HG03103 (cell line): ENCODE measurements around the gene PRRT1.
"Not testable (repeated sequence)": the region's sequence is repeated elsewhere in the genome, so short reads cannot be mapped to it uniquely, and the experiment has no call there.

Source experiments
- ATAC-seq: cut with Tn5 transposase; IDR thresholded peaks from one replicate; pipeline ENCODE4 v1.9.1; 2021; ENCODE audit warnings: low read depth; ENCODE audit not compliant: unreplicated experiment

The PRRT1 gene

DNA sequence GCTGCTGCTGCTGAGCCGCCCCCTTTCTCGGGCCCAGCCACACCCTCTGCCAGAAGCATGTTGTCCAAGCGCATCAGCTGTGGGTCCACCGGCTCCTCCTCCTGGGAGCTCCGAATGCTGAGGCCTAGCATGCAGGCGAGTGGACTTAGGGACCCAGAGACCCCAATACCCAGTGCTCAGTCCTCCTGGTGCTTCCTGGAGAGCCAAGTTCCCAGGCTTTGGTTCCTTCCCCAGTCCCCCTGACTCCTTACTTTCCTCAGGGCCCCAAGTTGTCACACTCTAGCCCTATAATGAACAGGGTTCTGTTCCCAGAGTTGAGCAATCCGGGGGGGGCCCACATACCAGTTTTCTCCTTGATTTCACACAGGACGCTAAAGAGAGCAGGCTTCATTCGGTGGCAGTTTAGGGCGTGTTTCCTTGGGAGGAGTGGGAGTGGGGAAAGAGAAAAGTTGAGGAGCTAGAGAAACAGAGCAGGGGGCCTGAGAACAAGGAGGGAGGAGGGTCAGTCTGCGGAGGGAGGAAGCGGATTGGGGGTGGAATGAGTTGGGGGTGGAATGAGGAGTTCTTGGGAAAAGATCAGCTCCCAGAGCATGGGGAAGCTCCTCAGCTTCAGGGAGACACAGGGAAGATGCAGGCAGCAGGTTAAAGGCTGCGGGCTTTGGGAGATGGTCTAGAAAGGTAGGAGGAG lies 36.8 kb upstream of the PRRT1 start:
- no peak for ATAC-seq

- not testable (repeated sequence) for ATAC-seq
Measured at GRCh38 chr6:32187725-32188380, 36.1 kb upstream of the PRRT1 start.

- ATAC-seq: no peak
Measured at GRCh38 chr6:32187009-32187709, 35.4 kb upstream of the PRRT1 start.

DNA sequence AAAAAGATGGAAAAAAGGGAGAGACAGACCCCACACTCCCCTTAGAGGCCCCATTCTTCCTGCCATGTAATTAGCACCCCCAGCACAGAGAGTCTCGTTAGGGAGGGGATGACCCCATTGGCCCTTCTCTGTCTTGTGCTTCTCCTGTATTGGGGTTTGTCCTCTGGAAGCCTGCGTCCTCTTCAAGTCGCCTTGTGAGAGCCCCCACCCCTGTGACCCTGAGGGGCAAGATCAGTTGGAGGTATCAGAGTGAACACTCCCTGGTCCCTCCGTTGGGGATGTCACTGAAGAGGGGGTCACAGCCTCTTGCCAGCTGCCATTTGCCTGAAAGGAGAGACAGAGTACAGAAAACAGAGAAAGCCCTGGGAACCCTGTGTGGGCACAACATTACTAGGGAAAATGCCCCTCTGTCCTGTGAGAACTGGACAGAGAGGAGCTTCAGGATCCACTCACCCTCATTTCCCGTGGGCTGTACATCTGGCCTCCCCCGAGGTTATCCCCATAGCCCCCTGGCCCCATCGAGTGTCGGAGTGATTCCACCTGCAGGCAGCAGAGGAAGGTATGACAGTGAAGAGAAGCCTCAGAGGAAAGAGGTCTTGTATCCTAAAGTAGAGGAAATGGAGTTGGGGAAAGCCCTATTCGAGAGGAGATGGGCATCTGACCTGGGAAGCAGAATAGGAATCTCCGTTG lies 34.6 kb upstream of the PRRT1 start:
- not testable (repeated sequence) for ATAC-seq

DNA sequence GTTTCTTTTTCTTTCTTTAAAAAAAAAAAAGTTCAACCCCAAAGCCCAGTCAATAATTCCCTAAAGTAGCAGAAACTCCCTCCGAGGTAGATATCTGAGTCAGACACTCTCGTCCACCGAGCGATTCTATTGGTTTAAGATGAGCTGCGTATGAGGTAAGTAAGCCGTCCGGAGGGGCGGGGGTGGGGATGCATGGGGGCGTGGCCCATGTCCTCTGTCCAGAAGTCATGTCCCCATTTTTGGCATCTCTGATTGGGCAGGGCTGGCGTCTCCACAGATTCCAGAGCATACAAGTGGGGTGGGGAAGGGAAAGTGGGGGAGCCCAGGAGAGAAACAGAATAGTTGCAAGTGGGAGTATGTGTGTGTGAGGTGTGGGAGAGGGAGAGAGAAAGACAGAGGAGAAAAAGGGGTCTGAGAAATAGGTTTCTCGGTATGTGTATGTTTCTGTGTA lies 34.0 kb upstream of the PRRT1 start:
- not testable (repeated sequence) for ATAC-seq

DNA sequence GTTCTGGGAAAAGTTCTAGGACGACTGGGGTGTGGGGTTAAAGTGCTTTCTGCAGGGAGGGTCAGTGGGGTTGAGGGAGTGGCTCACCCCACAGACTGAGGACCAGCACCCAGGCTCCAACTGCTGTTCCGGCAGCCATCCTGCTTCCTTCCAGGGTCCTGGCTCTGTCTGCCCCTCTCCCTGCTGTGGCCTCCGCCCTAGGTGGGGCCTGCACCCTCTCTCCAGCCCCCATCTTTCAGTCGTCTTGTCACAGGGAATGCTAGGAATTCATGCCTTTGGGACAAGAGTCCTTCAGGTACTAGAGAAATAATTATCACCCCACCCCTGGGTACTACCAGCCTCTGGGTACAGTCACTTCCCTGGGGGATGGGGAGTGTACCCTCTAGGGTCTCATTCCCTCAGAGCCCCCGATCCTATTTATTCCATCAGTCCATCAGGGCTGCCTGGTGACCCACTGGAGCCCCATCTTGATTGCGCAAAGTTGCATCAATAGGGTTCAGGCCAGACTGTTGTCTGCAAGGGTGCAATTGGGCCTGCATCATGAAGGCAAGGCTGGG lies 32.4 kb upstream of the PRRT1 start, which contains the start of gene AGER:
AGER (minus strand) TSS at position 170 of the 557 bp plus-strand sequence; CDS start at position 139, 31 bp downstream.
- no peak for ATAC-seq

DNA sequence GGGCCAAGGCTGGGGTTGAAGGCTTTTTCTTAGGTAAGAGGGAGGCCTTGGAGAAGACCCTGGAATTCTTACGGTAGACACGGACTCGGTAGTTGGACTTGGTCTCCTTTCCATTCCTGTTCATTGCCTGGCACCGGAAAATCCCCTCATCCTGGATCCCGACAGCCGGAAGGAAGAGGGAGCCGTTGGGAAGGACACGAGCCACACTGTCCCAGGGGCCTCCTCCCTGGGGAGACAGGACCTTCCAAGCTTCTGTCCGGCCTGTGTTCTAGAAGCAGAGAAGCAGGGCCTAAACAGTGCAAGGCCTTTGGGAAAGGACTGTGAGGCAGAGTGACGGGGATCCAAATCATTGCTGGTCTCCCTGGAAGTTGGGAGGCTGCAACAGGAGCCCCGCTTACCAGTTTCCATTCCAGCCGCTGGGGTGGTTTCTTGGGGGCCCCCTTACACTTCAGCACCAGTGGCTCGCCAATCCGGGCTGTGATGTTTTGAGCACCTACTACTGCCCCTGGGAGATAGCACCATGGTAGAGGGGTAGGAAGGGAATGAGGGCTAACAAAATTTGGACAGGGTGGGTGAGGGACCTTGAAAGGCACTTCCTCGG lies 31.8 kb upstream of the PRRT1 start:
- ATAC-seq: no peak

DNA sequence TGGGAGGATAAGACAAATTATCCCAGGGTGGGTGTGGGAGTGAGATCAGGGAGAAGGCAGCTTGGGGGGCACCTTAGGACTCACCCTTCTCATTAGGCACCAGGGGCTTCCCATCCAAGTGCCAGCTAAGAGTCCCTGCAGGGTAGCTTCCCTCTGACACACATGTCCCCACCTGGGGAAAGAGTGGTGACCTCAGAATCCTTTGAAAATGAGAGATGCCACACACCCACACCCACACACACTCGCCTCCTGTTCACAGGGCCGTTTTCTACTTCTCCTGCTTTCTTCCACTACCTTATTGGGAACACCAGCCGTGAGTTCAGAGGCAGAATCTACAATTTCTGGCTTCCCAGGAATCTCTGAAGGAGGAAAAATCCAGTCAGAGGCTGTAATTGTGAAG lies 31.3 kb upstream of the PRRT1 start:
- ATAC-seq: no peak

DNA sequence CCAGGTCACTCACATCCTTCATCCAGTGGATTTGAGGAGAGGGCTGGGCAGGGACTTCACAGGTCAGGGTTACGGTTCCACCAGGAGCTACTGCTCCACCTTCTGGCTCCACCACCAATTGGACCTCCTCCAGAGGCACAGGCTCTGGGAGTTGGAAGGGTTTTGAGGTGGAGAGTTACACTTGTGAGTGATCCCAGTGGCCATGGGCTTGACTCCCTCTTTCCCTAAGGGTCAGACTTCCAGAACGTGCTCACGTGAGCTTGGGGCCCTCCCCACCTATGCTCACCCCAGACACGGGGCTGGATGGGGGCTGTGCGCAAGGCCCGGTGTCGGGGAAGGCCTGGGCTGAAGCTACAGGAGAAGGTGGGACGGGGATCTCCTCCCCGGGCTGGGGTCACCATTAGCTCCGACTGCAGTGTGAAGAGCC lies 30.8 kb upstream of the PRRT1 start:
- ATAC-seq: no peak

DNA sequence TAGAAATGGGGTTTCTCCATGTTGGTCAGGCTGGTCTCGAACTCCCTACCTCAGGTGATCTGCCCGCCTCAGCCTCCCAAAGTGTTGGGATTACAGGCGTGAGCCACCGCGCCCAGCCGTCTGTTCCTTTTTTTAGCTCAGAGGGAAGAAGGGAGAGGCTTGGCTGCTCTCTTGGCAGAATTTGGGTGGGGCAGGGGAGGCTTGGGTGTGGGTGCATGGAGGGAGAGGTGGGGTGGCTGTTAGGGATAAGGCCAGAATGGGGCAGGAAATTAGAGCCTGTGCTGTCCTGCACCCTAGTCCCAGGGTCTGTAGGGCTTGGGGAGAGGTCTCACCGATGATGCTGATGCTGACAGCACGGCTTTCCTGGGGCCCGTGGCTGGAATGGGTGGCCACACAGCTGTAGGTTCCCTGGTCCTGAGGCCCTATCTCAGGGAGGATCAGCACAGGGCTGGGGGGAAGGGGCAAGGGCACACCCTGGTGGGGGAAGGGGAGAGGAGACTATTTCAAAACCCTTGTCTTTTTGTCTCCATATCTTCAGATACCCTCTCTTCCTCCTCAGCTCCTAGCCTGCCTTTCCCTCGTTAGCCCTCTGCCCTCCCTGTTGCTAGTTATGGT lies 30.3 kb upstream of the PRRT1 start:
- ATAC-seq: no peak

- no peak for ATAC-seq
Measured at GRCh38 chr6:32181148-32181702, 29.5 kb upstream of the PRRT1 start.

GRCh38 chr6:32179766-32180405 lies 28.1 kb upstream of the PRRT1 start:
- no peak for ATAC-seq

DNA sequence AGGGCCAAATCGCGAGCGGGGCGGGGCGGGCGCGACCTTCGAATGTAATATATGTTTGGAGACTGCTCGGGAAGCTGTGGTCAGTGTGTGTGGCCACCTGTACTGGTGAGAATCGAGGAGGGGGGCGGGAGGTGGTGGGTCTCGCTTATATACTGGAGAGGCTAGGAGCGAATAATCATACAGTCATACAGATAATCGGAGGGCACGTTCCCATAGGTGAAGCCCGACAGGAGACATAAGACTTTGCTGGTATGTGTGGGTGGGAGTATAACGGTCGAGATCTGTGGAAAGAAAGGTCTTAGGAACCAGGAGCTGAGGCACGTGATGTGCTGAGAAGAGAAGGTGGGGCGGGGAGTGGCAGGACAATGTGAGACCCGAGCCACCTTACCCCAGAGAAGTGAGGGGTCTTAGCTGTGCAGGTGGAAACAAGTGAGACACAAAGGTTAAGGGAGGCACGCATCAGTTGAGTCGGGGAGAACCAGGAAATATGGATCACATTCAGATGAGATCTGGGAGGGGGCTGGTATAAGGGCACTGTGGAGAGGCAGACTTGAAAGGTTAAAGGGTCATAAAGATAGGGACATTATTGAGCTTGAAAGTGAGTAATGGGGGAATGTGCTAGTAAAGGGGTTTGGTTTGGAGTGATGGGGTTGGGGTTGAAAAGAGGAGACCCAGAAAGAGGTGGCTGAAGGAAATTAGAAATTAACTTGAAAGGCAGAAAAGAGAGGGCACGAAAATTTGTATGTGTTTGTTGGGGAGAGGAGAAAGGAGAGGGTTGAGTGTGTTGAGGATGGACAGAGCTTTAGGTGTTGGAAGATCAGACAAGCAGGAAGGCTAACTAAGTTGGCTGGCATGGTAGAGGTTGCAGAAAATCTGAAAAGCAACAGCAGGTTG lies 27.1 kb upstream of the PRRT1 start:
- ATAC-seq: no peak

DNA sequence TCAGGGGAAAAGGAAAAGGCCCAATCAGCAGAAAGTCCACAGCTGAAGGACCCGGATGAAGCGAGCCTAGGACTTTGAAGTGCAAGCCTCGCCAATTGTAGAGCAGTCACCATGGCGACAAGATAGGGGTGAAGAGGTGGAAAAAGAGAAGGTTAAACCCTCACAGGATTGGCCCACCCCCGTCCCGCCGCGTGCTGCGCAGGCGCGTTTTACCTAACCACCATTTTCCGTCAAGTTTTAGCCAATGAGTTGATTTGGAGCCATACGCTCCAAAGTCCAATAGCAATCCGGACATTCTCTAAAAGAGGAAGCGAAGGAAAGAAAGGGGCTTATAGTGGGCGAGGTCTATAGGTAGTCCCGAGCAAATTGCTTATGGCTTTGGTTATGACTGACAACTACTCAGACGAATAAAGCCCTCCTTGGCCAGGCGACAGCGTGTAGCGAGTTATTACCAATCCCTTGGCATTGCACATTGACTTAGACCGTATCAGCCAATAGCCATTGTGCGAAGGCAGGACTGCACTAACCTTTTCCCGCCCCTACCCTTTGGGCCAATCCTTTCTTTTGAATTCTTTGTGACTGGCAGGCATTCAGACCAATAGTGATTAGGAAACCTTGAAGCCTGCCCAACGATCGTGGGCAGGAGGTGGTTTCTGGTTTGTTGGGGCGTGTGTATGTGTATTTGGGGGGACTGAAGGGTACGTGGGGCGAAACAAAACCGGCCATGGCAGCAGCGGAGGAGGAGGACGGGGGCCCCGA lies 26.2 kb upstream of the PRRT1 start, which contains the start of gene RNF5:
RNF5 (plus strand) TSS at position 618 of the 759 bp plus-strand sequence; CDS start at position 725, 107 bp downstream.
- ATAC-seq: peak; percentile 67

GRCh38 chr6:32177183-32177787 lies 25.5 kb upstream of the PRRT1 start:
- ATAC-seq: peak; percentile 13

DNA sequence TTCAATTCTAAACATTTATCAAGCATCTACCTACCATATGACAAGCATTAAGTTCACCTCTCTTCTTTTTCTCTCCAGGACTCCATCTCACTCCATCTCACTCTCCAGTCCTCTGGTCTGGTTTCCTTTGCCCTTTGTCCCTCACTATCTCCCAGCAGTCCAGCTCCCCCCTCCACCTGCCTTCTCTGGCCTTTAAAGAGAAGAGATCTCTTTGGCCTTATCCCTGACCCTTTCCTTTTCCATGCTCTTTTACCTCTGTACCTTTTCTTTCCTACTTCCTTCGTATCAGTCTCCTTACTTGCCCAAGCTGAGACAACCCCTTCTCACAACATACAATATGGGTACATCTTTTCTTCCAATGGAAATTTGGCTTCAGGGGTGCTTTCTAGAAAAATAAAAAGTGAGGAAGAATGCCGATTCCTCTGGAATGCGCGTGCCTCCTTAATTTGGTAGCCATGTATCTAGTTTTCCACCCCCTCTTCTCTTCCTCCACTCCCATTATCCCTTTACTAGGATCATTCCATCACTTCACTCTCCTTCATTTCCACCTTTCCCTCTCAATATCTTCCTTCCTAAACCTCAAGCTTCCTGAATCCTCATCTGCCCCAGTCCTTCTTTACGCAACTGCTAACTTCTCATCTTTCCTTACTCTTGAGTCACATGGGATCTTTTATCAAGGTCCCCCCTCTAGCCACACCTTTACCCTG lies 24.9 kb upstream of the PRRT1 start:
- ATAC-seq: no peak
